Measurements from ENCODE around the gene LMF1. TPM values are rescaled to one million over a fixed set of nuclear protein-coding genes. Genes with fewer than 3 reads are reported as not detected.

The LMF1 gene
- total RNA-seq, result 26.0 TPM

DNA sequence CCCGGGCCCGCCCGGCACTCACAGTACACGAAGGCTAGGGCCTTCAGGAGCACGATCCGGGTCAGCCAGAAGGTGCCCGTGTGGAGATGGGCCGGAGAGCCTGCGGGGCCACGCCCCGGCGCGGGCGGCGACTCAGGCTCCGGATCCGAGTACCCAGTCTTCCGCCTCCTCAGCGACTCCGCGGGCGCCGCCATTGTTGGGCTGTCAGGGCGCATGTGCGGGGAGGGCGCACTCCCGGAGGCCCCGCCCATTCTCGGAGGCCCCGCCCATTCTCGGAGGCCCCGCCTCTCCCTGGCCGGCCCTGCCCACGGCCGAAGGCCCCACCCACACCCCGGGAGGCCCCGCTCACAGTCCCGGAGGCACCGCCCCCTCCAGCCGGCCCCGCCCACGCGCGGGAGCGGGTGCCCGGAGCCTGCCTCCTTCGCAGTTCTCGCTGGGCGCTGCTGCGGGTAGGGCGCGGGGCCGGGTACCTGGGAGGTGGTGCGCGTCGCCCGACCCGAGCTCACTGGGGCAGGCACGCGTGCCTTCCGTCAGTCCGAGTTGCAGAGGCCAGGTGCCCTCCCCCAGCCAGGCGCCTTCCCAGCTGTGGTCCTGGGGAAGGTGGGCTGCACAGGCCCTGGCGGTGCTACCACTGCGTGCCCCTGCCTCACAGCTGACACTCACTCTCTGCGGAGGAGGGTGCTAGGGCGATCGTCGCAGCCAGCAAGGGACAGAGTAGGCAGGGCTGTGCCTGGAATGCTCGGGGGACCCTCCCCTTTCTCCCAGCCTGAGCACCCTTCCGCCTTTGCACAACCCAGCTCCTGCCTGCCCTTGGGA is at the start of gene LMF1:
Gene LMF1 (minus strand): TSS at position 219 of the 816 bp plus-strand sequence. CDS start 4 bp downstream, at position 215.
- no peak for TF ChIP-seq CTCF (IDR thresholded peaks at IDR 0.05)
- TF ChIP-seq POLR2A (IDR thresholded peaks at IDR 0.05), result peak in 1 of 2 donors; percentile 25
- peak in 1 of 2 donors; percentile 79 for TF ChIP-seq POLR2AphosphoS5 (IDR thresholded peaks at IDR 0.05; ENCODE audit: insufficient read depth in 1 of 2, low read depth in 1 of 2)
- peak within 1 kb of the TSS; percentile 65 for H3K27ac ChIP-seq
- intact Hi-C loops (cut with DNase I), result no loop called here
- peak within 1 kb of the TSS; percentile 65 to 69 for H3K4me3 ChIP-seq
- DNase-seq (ENCODE audit: extremely low spot score in 2 of 2), result no peak
- H3K9me3 ChIP-seq, result no peaks in the 10 kb centered on the region
- H3K27me3 ChIP-seq, result no peaks in the 10 kb centered on the region
- H3K36me3 ChIP-seq, result peaks cover 0 to 10% of the 10 kb centered on the region in 2 donors
- H3K4me1 ChIP-seq, result peaks cover 43% of the 10 kb centered on the region

DNA sequence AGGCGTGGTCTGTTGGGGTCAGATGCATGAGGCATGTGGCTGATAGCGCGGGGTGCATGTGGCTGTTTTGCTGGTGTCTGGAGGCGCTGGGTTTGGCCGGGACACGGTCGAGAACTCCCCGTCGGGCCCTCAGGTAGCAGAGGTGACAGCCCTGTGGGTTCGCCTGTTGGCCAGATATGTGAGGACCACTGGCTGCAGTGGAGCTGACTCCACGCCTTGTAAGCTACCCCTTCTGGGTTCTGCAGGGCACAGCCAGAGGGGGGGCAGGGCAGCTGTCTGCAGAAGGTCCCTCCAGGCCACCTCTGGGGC is 49.3 kb upstream of the LMF1 start:
- Histone ChIP-seq H3K36me3 (no peaks in the 10 kb centered on the region), H3K27ac (no peak overlapping the region), H3K4me3 (peak overlapping the region; percentile 26 to 27), H3K4me1 (peaks cover 12% of the 10 kb centered on the region), H3K27me3 (no peaks in the 10 kb centered on the region), H3K9me3 (no peaks in the 10 kb centered on the region)
- intact Hi-C loops (cut with DNase I), result no loop called here
- TF ChIP-seq CTCF (IDR thresholded peaks at IDR 0.05), result no peak
- no peak for TF ChIP-seq POLR2AphosphoS5 (IDR thresholded peaks at IDR 0.05; ENCODE audit: insufficient read depth in 1 of 2, low read depth in 1 of 2)
- TF ChIP-seq POLR2A (IDR thresholded peaks at IDR 0.05), result no peak
- no peak for DNase-seq (ENCODE audit: extremely low spot score in 2 of 2)

DNA sequence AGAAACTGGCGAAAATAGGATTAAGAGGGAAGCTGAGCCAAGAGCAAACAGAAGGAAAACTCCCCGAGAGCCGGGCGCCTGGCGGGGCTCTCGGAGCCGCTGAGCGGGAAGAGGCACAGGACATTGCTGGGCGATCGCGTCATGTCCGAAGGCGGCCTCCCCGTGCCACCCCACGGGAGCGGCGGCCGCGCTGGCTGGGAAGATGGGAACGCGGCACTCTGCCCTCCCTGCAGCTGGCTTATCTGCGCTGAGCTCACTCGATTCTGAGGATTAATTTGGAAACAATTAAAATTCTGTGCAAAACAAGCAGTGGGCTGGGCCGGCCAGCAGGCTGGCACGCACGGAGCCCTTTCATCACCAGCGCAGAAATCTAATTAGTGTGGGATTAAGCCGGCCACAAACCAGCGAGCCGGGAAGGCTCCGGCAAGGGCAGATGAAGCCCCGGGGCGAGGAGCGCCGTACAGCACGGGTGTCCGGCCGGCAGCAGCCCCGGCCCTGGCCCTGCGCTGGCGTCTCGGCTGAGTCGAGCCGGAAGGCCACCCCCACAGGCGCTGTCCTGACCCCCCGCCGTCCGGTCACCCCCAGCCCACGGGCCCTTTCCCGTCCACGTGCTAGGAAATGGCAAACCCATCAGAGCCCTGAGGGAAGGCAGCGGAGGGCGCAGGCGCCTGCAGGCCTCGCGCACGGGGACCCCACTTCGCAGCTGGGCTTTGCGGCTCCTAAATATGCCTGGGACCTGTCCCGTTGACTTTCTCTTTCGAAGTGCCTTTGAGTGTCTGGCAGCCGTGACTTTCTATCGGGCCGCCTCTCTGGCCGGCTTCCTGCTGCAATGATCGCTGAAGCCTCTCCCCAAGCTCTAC is 48.7 kb upstream of the LMF1 start:
- H3K4me3 ChIP-seq, result peak overlapping the region; percentile 26 to 27
- DNase-seq (ENCODE audit: extremely low spot score in 2 of 2), result no peak
- H3K27me3 ChIP-seq, result no peaks in the 10 kb centered on the region
- H3K27ac ChIP-seq, result no peak overlapping the region
- no peaks in the 10 kb centered on the region for H3K36me3 ChIP-seq
- TF ChIP-seq POLR2A (IDR thresholded peaks at IDR 0.05), result no peak
- no peak for TF ChIP-seq CTCF (IDR thresholded peaks at IDR 0.05)
- peak in 1 of 2 donors; percentile 14 for TF ChIP-seq POLR2AphosphoS5 (IDR thresholded peaks at IDR 0.05; ENCODE audit: insufficient read depth in 1 of 2, low read depth in 1 of 2)
- intact Hi-C loops (cut with DNase I), result no loop called here
- H3K9me3 ChIP-seq, result no peaks in the 10 kb centered on the region
- peaks cover 12% of the 10 kb centered on the region for H3K4me1 ChIP-seq

DNA sequence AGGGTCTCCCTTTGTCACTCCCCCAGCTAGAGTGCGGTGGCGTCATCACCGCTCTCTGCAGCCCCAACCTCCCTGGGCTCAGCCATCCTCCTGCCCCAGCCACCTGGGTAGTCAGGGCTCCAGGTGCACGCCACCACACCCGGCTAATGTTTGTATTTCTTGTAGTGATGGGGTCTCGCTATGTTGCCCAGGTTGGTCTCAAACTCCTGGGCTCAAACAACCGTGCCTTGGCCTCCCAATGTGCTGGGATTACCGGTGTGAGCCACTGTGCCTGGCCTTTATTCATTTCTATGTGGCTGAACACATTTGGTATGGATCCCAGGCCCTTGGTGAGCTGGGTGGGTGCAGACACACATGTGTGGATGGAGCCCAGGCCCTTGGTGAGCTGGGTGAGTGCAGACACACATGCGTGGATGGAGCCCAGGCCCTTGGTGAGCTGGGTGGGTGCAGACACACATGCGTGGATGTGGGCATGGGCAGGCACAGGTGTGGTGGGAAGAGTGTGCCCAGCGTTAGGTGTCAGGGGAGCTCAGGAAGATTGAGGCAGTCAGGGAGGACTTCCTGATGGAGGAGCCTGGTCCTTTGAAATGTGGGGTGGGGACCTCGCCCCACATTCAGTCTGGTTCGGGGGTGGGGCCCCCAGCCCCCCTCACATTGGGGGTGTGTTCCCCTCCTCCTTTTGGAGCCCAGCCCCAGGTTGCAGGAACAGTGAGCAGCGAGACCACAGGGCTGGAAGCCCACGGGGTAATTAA is 47.8 kb upstream of the LMF1 start:
- Histone ChIP-seq H3K4me3 (peak overlapping the region; percentile 26 to 27), H3K4me1 (peaks cover 12% of the 10 kb centered on the region), H3K36me3 (no peaks in the 10 kb centered on the region), H3K27ac (no peak overlapping the region), H3K9me3 (no peaks in the 10 kb centered on the region), H3K27me3 (no peaks in the 10 kb centered on the region)
- TF ChIP-seq CTCF (IDR thresholded peaks at IDR 0.05) (no peak), POLR2A (IDR thresholded peaks at IDR 0.05) (no peak), POLR2AphosphoS5 (IDR thresholded peaks at IDR 0.05; ENCODE audit: insufficient read depth in 1 of 2, low read depth in 1 of 2) (no peak)
- intact Hi-C loops (cut with DNase I), result no loop called here
- no peak for DNase-seq (ENCODE audit: extremely low spot score in 2 of 2)

Data from vagina (tissue), 2 donors.